Measurements from ENCODE around the gene PTPRT. TPM values are rescaled to one million over a fixed set of nuclear protein-coding genes. Genes with fewer than 3 reads are reported as not detected.

The PTPRT gene
- total RNA-seq, 2 donors from 2014 or later = not detected

DNA sequence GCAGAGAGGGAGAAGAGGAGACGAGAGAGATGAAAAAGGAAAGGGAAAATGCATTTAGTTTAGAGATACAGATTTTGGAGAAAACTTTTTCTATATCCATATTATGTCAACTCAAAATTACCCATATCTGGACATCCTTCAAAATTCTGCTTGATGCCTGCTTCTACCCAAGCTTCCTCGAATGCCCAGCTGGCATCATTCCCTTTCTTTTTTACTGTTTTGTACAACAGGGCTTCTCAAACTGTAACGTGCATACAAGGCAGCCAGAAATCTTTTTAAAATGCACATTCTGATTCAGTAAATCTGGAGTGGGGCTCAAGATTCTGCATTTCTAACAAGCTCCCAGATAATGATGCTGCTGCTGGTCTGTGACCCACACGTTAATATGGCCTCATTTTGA lies 1108.8 kb downstream of the PTPRT start:
- no peaks in the 10 kb centered on the region for H3K9me3 ChIP-seq
- ATAC-seq (ENCODE audit: insufficient number of reproducible peaks, low FRiP score, low read depth) (no peak), DNase-seq (ENCODE audit: low spot score) (no peak)
- TF ChIP-seq, protein P1, sequence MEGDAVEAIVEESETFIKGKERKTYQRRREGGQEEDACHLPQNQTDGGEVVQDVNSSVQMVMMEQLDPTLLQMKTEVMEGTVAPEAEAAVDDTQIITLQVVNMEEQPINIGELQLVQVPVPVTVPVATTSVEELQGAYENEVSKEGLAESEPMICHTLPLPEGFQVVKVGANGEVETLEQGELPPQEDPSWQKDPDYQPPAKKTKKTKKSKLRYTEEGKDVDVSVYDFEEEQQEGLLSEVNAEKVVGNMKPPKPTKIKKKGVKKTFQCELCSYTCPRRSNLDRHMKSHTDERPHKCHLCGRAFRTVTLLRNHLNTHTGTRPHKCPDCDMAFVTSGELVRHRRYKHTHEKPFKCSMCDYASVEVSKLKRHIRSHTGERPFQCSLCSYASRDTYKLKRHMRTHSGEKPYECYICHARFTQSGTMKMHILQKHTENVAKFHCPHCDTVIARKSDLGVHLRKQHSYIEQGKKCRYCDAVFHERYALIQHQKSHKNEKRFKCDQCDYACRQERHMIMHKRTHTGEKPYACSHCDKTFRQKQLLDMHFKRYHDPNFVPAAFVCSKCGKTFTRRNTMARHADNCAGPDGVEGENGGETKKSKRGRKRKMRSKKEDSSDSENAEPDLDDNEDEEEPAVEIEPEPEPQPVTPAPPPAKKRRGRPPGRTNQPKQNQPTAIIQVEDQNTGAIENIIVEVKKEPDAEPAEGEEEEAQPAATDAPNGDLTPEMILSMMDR (IDR thresholded peaks at IDR 0.05) = no peak
- H3K27ac ChIP-seq = no peak overlapping the region
- no peaks in the 10 kb centered on the region for H3K27me3 ChIP-seq (replicated peaks; ENCODE audit: insufficient read depth)
- H3K4me3 ChIP-seq = no peak overlapping the region
- no peaks in the 10 kb centered on the region for H3K4me1 ChIP-seq (ENCODE audit: control insufficient read depth in 1 of 2, low read depth in 2 of 2)
- H3K36me3 ChIP-seq = no peaks in the 10 kb centered on the region

DNA sequence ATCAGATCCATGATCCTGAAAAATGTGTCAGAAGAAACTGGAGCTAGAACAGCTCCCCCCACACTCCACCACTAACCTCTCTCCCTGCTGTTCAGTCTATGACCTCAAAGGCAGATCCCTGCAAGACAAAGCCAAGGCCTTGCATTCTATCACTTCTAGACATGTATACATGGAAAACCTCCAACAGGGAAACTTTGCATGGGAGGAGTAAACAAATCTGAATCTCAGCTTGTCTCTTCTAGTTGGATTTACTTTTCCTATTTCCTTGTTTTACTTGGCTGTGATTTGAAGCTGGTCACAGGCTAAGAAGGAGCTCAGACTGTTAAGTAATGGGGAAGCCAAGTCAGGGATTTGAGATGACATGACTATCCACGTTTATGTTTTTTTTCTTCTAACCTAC lies 1114.8 kb downstream of the PTPRT start:
- no peaks in the 10 kb centered on the region for H3K27me3 ChIP-seq (replicated peaks; ENCODE audit: insufficient read depth)
- no peak overlapping the region for H3K27ac ChIP-seq
- DNase-seq (ENCODE audit: low spot score) (no peak), ATAC-seq (ENCODE audit: insufficient number of reproducible peaks, low FRiP score, low read depth) (no peak)
- no peaks in the 10 kb centered on the region for H3K4me1 ChIP-seq (ENCODE audit: control insufficient read depth in 1 of 2, low read depth in 2 of 2)
- TF ChIP-seq, protein P1 (IDR thresholded peaks at IDR 0.05) = no peak
- H3K4me3 ChIP-seq = no peak overlapping the region
- H3K9me3 ChIP-seq = no peaks in the 10 kb centered on the region
- H3K36me3 ChIP-seq = no peaks in the 10 kb centered on the region

DNA sequence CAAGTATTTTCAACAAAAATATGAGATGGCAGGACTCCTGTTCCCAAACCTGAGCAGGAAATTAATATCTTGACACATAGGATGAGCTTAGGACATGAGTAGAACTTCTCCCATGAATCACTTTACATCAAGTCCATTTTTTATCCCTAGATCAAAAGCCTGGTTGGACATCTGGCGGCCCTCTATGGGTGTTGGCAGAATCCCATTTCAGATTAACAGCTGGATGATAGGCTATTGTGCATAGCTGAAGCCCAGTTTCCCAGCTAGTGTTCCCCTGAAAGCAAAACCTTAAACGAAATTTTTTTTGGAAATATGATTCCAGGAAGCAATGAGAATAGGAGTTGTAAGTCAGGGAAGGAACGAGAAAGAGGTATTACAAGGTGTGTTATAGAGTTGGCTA lies 1122.1 kb downstream of the PTPRT start:
- TF ChIP-seq, protein P1 (IDR thresholded peaks at IDR 0.05) = no peak
- DNase-seq (ENCODE audit: low spot score) = no peak

DNA sequence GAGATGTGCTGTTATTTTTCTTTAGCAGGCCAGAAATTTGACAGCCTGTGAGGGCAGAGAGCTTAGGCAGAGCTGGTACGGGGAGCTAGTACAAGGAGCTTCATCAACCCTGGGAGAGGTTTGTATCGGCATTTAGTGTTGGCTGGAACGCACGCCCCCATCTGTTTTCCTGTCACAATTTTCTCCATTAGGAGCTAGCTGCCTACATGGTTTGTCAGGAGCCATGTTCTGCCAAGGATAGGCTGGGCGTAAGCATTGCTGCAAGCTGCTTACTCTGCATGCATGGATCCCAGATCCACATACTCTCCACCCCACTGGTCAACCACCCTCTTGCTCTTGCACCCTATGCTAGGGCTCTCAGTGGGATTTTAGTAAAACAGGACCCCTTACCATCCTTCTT lies 1122.5 kb downstream of the PTPRT start:
- no peaks in the 10 kb centered on the region for H3K9me3 ChIP-seq
- no peak overlapping the region for H3K27ac ChIP-seq
- ATAC-seq (ENCODE audit: insufficient number of reproducible peaks, low FRiP score, low read depth) (no peak), DNase-seq (ENCODE audit: low spot score) (no peak)
- TF ChIP-seq, protein P1 (IDR thresholded peaks at IDR 0.05) = no peak
- no peaks in the 10 kb centered on the region for H3K27me3 ChIP-seq (replicated peaks; ENCODE audit: insufficient read depth)
- no peak overlapping the region for H3K4me3 ChIP-seq
- no peaks in the 10 kb centered on the region for H3K36me3 ChIP-seq
- H3K4me1 ChIP-seq (ENCODE audit: control insufficient read depth in 1 of 2, low read depth in 2 of 2) = no peaks in the 10 kb centered on the region

More for the DNA sequence above, 1122.1 kb downstream of the PTPRT start:
- Histone ChIP-seq H3K36me3 (no peaks in the 10 kb centered on the region), H3K27ac (no peak overlapping the region), H3K4me3 (no peak overlapping the region), H3K27me3 (replicated peaks; ENCODE audit: insufficient read depth) (no peaks in the 10 kb centered on the region), H3K9me3 (no peaks in the 10 kb centered on the region), H3K4me1 (ENCODE audit: control insufficient read depth in 1 of 2, low read depth in 2 of 2) (no peaks in the 10 kb centered on the region)
- no peak for ATAC-seq (ENCODE audit: insufficient number of reproducible peaks, low FRiP score, low read depth)

DNA sequence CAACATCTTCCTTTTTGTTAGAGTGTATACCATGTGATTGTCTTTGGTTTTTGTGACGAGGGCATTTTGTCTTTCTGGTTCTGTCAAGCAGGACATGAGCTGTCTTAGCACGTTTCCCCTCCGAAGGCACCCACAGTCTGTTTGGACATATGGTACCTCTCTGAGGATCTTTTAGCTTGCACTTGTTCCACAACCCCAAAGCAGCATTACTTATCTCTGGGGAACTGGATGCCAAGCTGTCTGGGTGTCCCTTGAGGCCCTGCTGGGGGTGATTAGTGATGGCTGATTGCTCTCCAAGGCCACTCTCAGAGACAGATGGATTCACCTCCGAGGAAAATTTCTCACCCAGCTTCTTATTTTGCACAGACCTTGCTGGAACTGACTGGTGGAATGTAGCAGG lies 1126.6 kb downstream of the PTPRT start:
- no peak overlapping the region for H3K27ac ChIP-seq
- H3K9me3 ChIP-seq = no peaks in the 10 kb centered on the region
- DNase-seq (ENCODE audit: low spot score) (no peak), ATAC-seq (ENCODE audit: insufficient number of reproducible peaks, low FRiP score, low read depth) (no peak)
- H3K4me1 ChIP-seq (ENCODE audit: control insufficient read depth in 1 of 2, low read depth in 2 of 2) = no peaks in the 10 kb centered on the region
- H3K36me3 ChIP-seq = no peaks in the 10 kb centered on the region
- no peak overlapping the region for H3K4me3 ChIP-seq
- TF ChIP-seq, protein P1 (IDR thresholded peaks at IDR 0.05) = no peak
- H3K27me3 ChIP-seq (replicated peaks; ENCODE audit: insufficient read depth) = no peaks in the 10 kb centered on the region
